NCI-H526 (cell line): ENCODE data around the gene SEPTIN11.

Experiments
- DNase-seq, 2 experiments: peaks; one replicate each; lab custom pipeline; 2025; lab: John Stamatoyannopoulos, UW

SEPTIN11 gene

DNA sequence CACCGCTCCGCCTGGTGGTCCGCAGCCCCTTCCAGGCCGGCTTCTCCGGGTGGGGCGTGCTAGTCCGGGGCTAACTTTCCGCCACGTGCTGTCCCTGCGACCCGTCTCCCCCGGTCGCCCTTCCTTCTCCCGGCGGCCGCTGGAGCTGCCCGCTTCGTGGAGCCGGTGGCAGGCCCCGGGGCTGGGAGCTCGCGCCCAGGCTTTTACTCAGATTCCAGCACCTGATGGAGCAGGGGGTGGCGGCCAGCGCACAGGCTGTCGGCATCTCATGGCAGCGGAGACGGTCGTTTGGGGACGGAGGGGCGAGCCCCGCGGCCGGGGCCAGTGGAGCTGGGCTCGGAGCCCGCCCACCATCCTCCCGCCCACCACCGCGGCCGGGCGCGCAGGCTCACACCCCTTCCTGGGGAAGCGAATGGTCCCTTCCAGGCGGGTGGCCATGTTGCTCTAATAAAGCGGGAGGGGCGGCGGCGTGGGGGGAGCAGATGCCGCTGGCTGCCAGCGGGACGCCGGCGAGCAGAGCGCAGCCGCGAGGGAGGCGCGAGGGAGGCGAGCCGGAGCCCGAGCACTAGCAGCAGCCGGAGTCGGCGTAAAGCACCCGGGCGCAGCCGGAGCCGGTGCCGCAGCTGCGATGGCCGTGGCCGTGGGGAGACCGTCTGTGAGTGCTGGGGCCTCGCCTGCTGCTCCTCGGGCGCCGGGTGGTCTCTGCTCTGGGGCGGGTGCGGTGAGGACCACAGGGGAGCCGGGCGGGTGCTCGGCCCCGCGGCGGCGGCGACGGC, at the start of gene SEPTIN11:
SEPTIN11 (plus strand) TSS at position 477 of the 776 bp plus-strand sequence; CDS start at position 629, 152 bp downstream.
- DNase-seq: peak; percentile 79 to 92

DNA sequence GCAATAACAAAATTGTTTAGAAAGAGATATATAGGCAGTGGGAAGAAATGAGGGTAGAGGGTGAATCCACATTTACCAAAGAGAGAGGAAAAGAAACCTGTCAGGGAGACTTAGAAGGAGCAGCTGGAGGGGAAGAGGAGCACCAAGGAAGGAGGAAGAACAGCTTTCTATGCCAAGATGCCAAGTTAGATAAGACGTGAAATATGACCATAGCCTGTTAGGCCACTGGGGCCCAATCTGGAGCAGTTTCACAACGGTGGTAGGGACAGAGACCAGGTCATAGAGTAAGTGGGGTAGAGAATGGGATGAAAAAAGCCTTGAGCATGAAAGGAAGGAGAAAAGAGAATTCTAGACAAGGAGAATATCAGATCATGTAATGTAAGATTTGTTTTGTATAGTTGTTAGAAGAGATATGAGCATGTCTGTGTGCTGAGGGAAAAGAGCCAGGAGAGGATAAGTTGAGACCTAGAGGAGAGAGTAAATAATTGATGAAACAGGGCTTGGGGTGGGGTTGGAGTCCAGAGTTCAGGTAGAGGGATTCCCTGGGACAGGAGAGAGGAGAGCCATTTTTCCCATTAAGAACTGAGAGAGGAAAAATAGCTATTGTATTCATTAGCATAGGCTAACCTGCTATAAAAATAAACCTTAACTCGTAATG, 47.2 kb upstream of the SEPTIN11 start:
- no peak for DNase-seq

DNA sequence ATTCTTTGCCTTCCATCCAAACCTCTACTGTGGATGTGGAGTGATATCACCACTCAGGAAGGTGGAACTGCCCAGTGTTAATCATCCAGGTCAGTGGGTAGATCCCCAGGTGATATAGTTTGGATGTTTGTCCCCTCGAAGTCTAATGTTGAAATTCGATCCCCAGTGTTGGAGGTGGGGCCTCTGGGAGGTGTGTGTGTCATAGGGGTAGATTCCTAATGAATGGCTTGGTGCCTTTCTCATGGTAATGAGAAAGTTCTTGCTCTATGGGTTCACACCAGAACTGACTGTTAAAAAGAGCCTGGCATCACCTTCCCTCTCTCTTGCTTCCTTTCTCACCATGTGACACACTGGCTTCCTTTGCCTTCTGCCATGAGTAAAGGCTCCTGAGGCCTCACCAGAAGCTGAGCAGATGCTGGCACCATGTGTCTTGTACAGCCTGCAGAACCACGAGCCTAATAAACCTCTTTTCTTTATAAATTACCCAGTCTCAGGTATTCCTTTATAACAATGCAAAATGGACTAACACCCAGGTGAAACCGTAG, 44.8 kb upstream of the SEPTIN11 start:
- no peak for DNase-seq

DNA sequence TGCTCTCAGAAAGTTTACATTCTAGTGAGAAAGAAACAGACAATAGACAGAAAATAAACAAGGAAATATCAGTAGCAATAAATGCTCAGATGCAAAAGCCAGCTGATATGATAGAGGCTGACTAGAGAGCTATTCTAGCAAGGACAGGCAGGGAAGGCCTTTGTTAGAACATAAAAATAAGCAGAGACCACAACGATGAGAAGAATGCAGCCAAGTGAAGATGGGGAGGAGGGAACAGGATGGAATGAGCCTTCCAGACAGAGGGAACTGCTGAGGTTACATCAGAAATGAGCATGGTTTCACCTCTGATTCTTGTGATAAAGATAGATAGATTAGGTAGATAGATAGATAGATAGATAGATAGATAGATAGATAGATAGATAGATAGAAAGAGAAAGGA, 44.0 kb upstream of the SEPTIN11 start:
- DNase-seq: no peak

DNA sequence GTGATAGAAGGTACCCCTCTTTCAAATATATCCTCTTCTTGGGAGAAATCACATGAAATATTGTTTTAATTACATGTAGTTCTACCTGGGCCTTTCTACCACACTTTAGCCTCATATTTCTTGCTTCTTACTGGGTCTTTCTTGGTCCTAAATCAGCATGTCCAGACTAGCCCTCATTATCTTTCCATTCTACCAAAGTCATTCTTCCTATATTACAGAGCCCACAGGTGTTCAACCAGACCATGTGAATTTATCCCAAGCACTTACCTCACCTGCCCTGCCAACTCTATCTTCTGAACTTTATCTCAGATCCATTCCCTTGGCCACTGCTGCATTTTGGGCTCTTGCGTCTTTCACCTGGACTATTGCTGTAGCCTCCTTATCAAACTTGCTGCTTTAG, 39.8 kb upstream of the SEPTIN11 start:
- DNase-seq: no peak

DNA sequence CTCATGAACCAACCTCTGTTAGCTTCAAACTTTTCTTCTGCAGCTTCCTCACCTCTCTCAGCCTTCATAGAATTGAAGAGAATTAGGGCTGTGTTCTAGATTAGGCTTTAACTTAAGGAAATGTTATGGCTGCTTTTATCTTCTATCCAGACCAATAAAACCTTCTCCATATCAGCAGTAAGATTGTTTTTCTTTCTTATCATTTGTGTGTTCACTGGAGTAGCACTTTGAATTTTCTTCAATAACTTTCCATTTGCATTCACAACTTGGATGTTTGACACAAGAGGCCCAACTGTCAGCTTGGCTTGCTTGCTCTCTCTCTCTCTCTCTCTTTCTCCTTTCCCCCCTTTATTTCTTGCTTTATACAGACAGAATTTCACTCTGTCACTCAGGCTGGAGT, 28.8 kb upstream of the SEPTIN11 start:
- no peak for DNase-seq

DNA sequence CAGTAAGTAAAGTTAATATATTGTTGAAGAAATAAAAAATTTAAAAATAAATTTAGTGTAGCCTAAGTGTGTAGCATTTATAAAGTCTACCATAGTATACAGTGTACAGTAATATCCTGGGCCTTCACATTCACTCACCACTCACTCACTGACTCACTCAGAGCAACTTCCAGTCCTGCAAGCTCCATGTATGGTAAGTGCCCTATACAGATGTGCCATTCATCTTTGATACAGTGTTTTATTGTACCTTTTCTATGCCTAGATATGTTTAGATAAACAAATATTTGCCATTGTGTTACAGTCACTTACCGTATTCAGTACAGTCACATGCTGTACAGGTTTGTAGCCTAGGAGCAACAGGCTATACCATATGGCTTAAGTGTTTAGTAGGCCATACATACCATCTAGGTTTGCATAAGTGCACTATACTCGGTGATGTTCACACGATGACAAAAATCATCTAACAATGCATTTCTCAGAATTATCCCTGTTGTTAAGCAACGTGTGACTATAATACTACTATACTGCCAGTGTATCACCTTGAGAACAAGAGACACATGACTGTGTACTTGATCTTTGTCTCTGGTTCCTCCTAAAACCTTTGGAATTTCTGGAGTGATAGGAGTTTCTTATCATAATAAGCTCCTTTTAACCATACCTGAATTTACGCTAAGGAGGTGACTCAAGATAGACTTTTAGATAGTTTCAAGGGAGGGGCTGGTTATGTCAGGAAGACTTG, 25.8 kb upstream of the SEPTIN11 start:
- DNase-seq: no peak

DNA sequence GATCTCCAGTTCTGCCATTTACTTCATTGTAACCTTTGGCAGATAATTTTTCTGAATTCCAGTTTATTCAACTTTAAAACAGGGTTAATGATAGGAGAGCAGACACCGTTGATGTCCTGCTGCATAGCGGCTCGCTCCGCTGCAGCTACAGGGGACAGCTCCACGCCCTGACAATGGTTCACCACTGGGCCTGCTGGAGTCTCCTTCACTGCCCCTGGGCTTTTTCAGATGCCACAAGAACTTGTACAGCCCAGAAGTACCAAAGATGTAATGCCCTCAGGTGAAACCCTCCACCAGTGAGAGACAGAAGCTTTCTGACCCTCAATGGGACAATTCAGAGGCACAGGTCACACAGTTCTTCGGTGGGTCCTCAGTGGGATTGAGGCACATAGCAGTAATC, 22.7 kb upstream of the SEPTIN11 start:
- no peak for DNase-seq

DNA sequence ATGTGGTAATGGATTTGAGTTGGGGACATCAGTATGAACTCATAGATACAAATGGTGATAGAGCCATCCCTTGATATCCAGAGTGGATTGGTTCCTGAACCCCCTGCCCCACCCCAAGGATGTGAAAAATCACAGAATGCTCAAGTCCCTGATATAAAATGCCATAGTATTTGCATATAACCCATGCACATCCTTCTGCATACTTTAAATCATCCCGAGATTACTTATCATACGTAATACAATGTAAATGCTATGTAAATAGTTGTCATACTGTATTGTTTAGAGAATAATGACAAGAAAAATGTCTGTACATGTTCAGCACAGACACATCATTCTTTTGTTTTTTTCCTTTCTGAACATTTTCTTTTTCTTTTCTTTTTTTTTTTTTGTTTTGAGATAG, 18.9 kb upstream of the SEPTIN11 start:
- no peak for DNase-seq

DNA sequence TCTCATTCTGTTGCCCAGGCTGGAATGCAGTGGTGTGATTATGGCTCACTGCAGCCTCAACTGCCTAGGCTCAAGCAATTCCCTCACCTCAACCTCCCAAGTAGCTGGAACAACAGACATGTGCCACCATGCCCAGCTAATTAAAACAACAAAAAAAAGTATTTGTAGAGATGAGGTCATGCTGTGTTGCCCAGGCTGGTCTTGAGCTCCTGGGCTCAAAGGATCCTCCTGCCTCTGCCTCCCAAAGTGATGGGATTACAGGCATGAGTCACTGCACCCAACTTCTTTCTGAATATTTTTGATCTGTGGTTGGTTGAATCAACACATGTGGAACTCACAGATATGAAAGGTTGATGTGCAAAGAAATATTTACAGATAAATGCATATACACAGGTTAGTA, 18.5 kb upstream of the SEPTIN11 start:
- no peak for DNase-seq

DNA sequence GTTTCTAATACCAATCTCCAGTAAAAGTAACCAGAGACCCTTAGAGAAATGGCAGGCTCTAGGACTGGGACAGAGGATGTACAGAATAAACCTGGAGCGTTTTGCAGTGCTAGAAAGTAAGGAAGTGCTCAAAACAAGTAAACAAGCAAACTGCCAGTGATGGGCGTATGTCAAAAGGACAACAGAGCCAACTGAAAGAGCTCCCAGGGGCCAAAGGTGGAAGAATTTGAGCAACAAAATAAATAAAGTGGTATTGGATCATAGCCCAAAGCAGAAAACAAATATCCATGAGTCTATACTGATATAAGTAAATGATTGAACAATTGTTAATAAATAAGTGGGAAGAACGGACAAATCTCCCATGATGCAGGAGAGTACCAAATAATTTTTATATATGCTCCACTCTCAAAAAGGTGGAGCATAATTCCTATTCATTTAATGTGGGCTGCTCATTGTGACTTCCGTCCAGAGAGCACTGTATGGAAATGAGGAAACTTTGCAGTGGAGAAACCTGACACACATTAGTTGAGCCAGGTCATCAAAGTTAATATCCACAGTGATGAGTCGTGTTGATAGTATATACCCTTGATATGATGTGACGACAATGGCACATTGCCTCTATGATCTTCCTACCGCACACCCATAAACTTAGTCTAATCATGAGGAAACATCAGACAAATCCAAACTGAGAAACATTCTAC, 17.8 kb upstream of the SEPTIN11 start:
- no peak for DNase-seq

DNA sequence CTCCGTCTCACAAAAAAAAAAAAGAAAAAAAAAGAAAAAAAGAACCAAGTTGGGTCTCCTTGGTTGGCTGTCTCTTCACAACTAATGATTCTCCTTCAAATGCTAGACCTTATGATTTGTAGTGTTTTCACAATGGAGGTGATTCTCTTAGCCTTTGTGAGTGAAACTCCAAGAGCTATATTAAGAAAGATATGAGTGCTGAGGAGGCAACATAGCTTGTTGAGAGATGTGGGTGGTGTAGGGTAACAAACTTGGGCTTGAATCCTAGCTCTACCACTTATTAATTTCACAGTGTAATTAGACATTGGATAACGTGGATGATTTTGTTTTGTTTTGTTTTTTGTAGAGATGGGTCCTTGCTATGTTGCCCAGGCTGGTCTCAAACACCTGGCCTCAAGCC, 10.4 kb upstream of the SEPTIN11 start:
- DNase-seq: no peak

DNA sequence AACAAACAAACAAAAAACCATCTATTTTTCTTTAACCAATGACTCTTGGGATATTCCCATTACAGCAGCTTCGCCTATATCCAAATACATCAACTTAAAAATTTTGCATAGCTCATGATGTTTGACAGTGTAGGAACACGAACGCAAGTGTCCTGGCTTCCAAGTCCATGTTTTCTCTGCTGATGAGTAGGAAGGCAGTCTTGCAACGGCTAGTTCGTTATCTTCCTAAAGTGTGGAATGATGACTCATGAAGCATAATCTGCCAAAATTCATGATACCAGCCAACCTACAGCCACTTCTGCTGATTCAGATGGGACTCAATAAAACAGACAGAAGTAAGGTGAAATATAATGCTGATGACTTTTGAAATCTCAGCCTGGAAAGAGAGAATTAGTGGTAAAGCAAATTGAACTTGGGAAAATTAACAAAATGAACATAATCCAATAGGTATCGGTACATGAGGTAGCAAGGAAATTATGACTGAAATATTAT, 6.4 kb upstream of the SEPTIN11 start:
- DNase-seq: no peak

DNA sequence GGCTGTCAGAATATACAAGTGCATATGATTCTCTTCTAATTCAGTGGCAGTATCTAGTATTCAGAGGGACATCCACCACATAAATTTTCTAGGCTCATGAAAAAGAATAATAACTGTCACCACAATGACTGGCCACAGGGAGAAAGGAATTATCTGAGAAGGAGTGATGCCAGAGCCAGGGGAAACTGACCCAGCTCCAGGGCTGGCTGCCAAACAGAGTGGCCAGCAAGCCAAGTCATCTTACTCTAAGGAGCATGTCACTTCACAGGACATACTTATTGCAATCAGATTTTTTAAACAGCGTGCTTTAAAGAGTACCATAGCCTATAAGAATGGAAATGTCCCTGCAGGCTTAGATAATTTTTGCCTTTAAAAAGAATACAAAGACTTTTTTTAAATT, 5.8 kb upstream of the SEPTIN11 start:
- DNase-seq: no peak

DNA sequence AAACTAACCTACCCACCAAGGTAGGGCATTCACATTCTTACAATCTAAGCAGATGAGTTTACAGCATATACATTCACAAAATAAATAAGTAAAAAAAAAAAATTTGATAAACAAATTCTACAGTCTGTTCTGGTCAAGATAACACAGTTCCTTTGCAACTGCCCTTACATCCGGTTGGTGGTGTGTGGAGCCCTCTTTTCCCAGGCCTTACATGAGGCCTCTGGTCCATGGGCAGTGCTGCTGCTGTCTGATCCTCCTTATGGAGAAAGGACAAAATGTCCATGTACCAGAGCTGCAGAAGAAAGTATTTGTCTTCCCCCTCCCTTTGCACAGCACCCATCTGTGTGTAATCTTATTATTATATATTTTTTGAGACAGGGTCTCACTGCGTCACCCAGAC, 2.2 kb upstream of the SEPTIN11 start:
- peak; percentile 26 to 29 for DNase-seq

DNA sequence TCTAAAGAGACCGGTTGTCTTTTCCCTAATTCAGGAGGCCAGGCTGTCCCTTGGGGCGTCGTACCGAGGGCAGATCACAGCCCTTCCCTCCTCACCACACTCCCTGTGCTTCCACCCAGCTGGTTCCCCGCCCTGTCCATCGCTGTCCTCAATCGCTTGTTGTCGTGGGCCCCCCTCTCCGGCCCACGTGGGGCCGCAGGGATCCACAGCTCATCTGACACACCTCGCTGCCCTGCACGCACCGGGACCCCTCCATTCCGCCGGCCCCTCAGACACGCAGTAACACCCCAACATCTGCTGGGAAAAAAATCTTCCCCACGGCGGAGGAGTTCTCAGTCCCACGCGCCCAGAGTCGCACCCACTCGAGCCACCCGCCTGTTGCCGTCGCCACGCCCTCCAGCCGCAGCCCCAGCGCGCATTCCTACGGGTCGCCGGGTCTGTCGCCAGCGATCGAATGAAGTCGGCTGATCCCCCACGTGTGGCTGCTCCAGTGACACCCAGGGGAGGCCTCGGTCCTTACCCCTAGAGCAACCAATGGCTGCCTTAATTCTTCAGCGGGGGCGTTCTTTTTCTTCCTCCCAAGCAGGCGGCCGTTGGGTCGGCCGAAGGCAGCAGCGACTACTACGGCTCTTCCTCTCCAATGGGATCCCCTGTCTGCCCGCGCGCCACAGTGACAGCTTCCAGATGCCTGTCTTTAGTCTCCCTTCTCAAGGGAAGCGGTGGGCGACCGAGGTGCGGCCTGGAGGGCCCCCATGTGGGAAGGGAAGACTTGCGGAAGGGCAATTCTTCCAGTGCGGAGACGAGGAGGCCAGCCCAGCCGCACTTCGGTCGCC, 893 bp upstream of the SEPTIN11 start:
- peak; percentile 61 to 74 for DNase-seq

DNA sequence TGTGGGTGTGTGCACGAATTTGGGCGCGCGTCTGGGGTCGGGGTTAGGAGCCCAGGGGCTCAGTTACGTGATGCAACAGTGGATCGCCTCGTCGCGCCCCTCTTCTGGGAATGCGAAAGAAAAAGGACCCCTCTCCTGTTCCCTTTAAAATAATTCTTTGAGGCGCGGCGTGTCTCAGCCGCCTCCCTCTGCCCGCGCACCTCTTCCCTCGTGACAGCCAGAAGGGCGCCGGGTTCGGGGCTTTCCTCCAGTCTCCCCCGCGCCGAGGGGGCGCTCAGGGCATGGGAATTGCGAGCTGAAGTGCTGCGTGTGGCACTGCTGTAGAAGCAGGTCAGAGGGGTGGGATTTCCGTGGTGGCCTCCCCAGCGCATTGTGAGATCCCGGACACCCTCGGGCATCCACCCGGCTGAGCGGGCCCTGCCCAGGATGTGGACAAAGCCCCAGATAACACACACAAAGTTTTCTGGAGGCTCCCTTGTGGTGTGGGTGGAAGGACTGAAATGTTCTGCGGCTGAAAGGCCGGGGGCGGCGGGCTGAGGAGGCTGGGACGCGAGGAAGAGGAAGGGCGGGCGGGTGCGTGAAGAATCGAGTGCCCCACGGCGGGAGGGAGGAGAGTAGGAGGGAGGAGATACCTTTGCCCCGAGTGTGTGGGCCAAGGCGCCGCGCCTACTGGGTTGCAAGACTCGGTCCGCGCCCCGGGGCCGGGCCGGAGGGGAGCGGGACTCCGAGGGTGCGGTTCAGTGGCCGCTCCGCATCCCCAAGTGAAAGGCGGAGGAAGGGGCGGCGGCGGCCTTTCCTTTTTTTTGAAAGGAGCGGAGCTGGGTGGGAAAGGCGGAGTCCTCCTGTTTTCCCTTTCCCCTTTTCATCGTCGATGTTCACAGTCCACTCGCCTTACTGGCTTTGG, 752 bp downstream of the SEPTIN11 start:
- DNase-seq: peak in 1 of 2 experiments; percentile 62

DNA sequence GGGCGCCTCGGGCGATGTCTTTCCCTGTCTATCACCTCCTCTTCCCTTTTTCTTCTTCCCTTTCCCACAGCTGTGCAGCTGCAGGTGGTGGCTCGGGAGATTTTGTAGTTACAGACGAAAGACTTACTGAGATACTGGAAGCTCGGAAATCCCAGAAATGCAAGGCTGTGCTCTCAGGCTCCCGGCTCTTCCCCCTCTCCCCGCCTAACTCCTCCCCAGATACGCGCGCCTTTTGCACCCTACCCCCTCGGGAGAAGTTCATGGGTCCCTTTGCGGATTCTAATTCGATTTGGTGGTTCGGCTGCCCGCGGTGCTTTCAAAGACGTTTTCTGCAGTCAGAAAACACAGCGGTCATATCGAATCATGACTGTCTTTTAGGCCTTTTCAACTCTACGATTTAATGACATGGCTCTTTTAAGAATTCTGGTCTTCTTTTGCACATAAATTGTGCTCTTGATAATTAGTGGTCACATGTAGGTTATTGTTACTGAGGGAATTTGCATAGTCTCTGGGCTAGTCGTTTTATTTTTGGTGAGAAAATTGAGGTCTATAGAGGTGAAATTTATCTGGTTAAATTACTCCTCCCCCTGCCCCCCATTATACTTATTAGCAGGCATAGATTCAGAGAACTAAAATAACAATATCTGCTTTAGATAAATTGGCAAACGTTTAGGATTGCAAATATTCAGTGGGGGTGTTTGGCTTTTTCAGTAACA, 1.6 kb downstream of the SEPTIN11 start:
- DNase-seq: peak; percentile 17 to 55

DNA sequence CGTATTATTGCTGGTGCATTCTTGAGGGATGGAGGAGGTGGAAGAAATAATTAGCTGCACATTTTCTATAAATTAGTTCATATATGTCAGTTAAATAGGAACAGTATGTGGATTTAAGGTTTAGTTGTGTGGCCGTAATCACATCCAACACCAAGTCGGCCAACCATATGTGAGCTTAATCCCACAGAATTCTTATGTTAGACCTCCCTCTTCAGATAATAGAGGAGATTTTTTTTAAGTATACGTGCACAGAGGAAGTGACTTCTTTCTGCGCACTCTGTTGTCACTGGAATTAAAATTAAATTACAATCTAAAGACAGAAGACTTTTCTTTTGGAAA, 2.1 kb downstream of the SEPTIN11 start:
- DNase-seq: no peak
